ENCODE results near the gene OSTM1. TPM values are rescaled to one million over a fixed set of nuclear protein-coding genes. Genes with fewer than 3 reads are reported as not detected.

The OSTM1 gene
- total RNA-seq, 1 experiment from 2014 or later = 277 TPM

- Histone ChIP-seq H3K4me3 (ENCODE audit: low read depth in 2 of 2, low read length in 2 of 2) (no peak overlapping the region), H3K27ac (ENCODE audit: low read length) (no peak overlapping the region), H3K9me3 (ENCODE audit: control insufficient read depth, insufficient read depth, low read depth, low read length) (no peaks in the 10 kb centered on the region), H3K4me1 (ENCODE audit: control insufficient read depth, insufficient read depth, low read length) (no peaks in the 10 kb centered on the region), H3K36me3 (ENCODE audit: control insufficient read depth, insufficient read depth, low read length) (peaks cover 19% of the 10 kb centered on the region; the same call in 1 of the 2 replicates), H3K27me3 (ENCODE audit: control insufficient read depth, insufficient read depth, low read length) (no peaks in the 10 kb centered on the region)
- DNase-seq (ENCODE audit: low read depth, low spot score) = no peak
- no peak for ATAC-seq
- no peak for TF ChIP-seq SIN3A (IDR thresholded peaks at IDR 0.05; ENCODE audit: borderline replicate concordance, insufficient read depth, low read depth, low read length)
- TF ChIP-seq POLR2AphosphoS5 (IDR thresholded peaks at IDR 0.05; ENCODE audit: low read depth, low read length) = no peak
- no peak for TF ChIP-seq TCF7L2 (IDR thresholded peaks at IDR 0.05; ENCODE audit: low read depth, low read length)
- TF ChIP-seq, protein P1, sequence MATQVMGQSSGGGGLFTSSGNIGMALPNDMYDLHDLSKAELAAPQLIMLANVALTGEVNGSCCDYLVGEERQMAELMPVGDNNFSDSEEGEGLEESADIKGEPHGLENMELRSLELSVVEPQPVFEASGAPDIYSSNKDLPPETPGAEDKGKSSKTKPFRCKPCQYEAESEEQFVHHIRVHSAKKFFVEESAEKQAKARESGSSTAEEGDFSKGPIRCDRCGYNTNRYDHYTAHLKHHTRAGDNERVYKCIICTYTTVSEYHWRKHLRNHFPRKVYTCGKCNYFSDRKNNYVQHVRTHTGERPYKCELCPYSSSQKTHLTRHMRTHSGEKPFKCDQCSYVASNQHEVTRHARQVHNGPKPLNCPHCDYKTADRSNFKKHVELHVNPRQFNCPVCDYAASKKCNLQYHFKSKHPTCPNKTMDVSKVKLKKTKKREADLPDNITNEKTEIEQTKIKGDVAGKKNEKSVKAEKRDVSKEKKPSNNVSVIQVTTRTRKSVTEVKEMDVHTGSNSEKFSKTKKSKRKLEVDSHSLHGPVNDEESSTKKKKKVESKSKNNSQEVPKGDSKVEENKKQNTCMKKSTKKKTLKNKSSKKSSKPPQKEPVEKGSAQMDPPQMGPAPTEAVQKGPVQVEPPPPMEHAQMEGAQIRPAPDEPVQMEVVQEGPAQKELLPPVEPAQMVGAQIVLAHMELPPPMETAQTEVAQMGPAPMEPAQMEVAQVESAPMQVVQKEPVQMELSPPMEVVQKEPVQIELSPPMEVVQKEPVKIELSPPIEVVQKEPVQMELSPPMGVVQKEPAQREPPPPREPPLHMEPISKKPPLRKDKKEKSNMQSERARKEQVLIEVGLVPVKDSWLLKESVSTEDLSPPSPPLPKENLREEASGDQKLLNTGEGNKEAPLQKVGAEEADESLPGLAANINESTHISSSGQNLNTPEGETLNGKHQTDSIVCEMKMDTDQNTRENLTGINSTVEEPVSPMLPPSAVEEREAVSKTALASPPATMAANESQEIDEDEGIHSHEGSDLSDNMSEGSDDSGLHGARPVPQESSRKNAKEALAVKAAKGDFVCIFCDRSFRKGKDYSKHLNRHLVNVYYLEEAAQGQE (IDR thresholded peaks at IDR 0.05; ENCODE audit: insufficient read depth in 1 of 2, low read depth in 2 of 2, low read length in 1 of 2) = no peak
- TF ChIP-seq CTCF (IDR thresholded peaks at IDR 0.05) = no peak
- intact Hi-C loops (cut with micrococcal nuclease; ENCODE audit: unreplicated experiment) = no loop called here
- in situ Hi-C loops (cut with HindIII; ENCODE audit: low pct_unique_long_range_greater_than_20kb, low sequenced_read_pairs) = no loop called here
- ChIA-PET POLR2A (no interaction called here), CTCF (interaction anchor here (0.6 kb wide), 1 partner anchor 56 kb away, joined by 3 read pairs; no protein-coding TSS in a partner anchor)
- no TSS peak for BruUV-seq (replicated peaks)
These were observed 34.9 kb downstream of the OSTM1 start for GRCh38 chr6:108039681-108040080.

GRCh38 chr6:108036884-108037283 lies 37.7 kb downstream of the OSTM1 start:
- intact Hi-C loops (cut with micrococcal nuclease; ENCODE audit: unreplicated experiment) = no loop called here
- DNase-seq (ENCODE audit: low read depth, low spot score) (no peak), ATAC-seq (no peak)
- in situ Hi-C loops (cut with HindIII; ENCODE audit: low pct_unique_long_range_greater_than_20kb, low sequenced_read_pairs) = no loop called here
- Histone ChIP-seq H3K27ac (ENCODE audit: low read length) (no peak overlapping the region), H3K27me3 (ENCODE audit: control insufficient read depth, insufficient read depth, low read length) (no peaks in the 10 kb centered on the region), H3K4me1 (ENCODE audit: control insufficient read depth, insufficient read depth, low read length) (no peaks in the 10 kb centered on the region), H3K36me3 (ENCODE audit: control insufficient read depth, insufficient read depth, low read length) (peaks cover 5% of the 10 kb centered on the region; the same call in 1 of the 2 replicates), H3K4me3 (ENCODE audit: low read depth in 2 of 2, low read length in 2 of 2) (no peak overlapping the region), H3K9me3 (ENCODE audit: control insufficient read depth, insufficient read depth, low read depth, low read length) (no peaks in the 10 kb centered on the region)
- ChIA-PET CTCF (no interaction called here), POLR2A (no interaction called here)
- TF ChIP-seq POLR2AphosphoS5 (IDR thresholded peaks at IDR 0.05; ENCODE audit: low read depth, low read length) (no peak), SIN3A (IDR thresholded peaks at IDR 0.05; ENCODE audit: borderline replicate concordance, insufficient read depth, low read depth, low read length) (no peak), CTCF (IDR thresholded peaks at IDR 0.05) (no peak), TCF7L2 (IDR thresholded peaks at IDR 0.05; ENCODE audit: low read depth, low read length) (no peak)
- TF ChIP-seq, protein P1 (IDR thresholded peaks at IDR 0.05; ENCODE audit: insufficient read depth in 1 of 2, low read depth in 2 of 2, low read length in 1 of 2) = no peak
- BruUV-seq (replicated peaks) = no TSS peak
